ENCODE measurements around the gene MTF2.

The MTF2 gene

GRCh38 chr1:93095804-93096585 is 16.9 kb downstream of the MTF2 start:
- DNase-seq (ENCODE audit: low spot score), result no peak
- ChIA-PET POLR2A (ENCODE audit: low non-redundant PET) (no interaction called here), CTCF (interaction anchor here (0.6 kb wide), 1 partner anchor 118 kb away, joined by 4 read pairs; no protein-coding TSS in a partner anchor)
- TF ChIP-seq, protein P1, sequence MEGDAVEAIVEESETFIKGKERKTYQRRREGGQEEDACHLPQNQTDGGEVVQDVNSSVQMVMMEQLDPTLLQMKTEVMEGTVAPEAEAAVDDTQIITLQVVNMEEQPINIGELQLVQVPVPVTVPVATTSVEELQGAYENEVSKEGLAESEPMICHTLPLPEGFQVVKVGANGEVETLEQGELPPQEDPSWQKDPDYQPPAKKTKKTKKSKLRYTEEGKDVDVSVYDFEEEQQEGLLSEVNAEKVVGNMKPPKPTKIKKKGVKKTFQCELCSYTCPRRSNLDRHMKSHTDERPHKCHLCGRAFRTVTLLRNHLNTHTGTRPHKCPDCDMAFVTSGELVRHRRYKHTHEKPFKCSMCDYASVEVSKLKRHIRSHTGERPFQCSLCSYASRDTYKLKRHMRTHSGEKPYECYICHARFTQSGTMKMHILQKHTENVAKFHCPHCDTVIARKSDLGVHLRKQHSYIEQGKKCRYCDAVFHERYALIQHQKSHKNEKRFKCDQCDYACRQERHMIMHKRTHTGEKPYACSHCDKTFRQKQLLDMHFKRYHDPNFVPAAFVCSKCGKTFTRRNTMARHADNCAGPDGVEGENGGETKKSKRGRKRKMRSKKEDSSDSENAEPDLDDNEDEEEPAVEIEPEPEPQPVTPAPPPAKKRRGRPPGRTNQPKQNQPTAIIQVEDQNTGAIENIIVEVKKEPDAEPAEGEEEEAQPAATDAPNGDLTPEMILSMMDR (conservative IDR thresholded peaks at IDR 0.05; ENCODE audit: low read depth), result no peak
- no peak overlapping the region for H3K27ac ChIP-seq

DNA sequence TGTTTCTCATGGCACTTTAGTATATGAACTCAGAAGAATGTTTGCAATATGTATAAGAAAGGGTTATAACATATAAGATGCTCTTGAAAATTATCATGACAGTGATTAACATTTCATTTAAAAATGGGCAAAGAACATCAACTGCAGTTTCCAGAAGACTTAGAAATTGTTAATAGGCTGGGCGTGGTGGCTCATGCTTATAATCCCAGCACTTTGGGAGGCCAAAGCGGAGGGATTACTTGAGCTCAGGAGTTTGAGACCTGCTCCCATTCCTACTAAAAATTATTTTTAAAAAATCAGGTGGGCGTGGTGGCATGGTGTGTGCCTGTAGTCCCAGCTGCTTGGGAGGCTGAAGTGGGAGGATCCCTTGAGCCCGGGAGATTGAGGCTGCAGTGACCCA is 23.1 kb downstream of the MTF2 start:
- DNase-seq (ENCODE audit: low spot score), result no peak
- ChIA-PET POLR2A (ENCODE audit: low non-redundant PET) (no interaction called here), CTCF (no interaction called here)
- TF ChIP-seq, protein P1 (conservative IDR thresholded peaks at IDR 0.05; ENCODE audit: low read depth), result no peak
- H3K27ac ChIP-seq, result no peak overlapping the region

DNA sequence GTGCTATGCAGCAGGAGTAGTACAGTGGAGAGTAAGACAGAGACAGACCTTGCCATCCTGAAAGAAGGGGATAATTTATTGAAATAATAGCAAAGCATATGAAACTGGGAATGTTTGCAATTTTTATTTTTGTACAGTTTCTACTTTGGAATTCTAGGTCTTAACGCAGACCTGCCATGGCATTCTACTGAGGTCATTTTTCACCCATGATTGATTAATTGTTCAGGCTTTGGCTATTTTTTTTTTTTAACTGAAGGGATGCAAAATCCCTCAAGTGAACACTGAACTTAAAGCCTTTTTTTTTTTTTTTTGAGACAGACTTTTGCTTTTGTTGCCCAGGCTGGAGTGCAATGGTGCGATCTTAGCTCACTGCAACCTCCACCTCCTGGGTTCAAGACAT is 27.1 kb downstream of the MTF2 start:
- no peak for DNase-seq (ENCODE audit: low spot score)
- TF ChIP-seq, protein P1 (conservative IDR thresholded peaks at IDR 0.05; ENCODE audit: low read depth), result no peak
- CTCF ChIA-PET, result no interaction called here
- POLR2A ChIA-PET (ENCODE audit: low non-redundant PET), result no interaction called here
- H3K27ac ChIP-seq, result no peak overlapping the region

- no peak overlapping the region for H3K27ac ChIP-seq
- DNase-seq (ENCODE audit: low spot score), result no peak
- CTCF ChIA-PET, result interaction anchor here (0.7 to 1.1 kb wide), 2 partner anchors 31 to 68 kb away, joined by 3 to 4 read pairs; no protein-coding TSS in a partner anchor
- POLR2A ChIA-PET (ENCODE audit: low non-redundant PET), result no interaction called here
- TF ChIP-seq, protein P1 (conservative IDR thresholded peaks at IDR 0.05; ENCODE audit: low read depth), result no peak
Observed at GRCh38 chr1:93107395-93107794, 28.3 kb downstream of the MTF2 start.

- no peak overlapping the region for H3K27ac ChIP-seq
- DNase-seq (ENCODE audit: low spot score), result no peak
- ChIA-PET POLR2A (ENCODE audit: low non-redundant PET) (no interaction called here), CTCF (no interaction called here)
- TF ChIP-seq, protein P1 (conservative IDR thresholded peaks at IDR 0.05; ENCODE audit: low read depth), result no peak
Observed at GRCh38 chr1:93108335-93108734, 29.3 kb downstream of the MTF2 start.

DNA sequence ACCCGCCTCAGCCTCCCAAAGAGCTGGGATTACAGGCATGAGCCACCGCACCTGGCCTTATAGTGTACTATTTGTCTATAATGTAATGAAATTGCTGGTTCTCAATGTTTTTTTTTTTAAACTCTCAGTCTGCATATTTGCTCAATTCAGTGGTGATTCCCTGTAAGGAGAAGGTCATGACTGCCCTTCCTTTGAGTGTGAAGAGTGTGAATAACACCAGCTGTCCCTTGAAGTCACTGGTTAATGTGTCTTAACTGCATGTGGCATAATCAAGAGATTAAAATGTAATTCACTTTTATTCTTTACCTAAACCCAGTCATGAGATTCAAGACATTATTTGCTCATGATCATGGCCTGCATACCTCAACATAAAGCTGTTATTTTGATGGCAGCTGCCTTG is 30.5 kb downstream of the MTF2 start:
- TF ChIP-seq, protein P1 (conservative IDR thresholded peaks at IDR 0.05; ENCODE audit: low read depth), result no peak
- DNase-seq (ENCODE audit: low spot score), result no peak
- no peak overlapping the region for H3K27ac ChIP-seq
- CTCF ChIA-PET, result no interaction called here
- POLR2A ChIA-PET (ENCODE audit: low non-redundant PET), result no interaction called here

Data from RWPE1 (cell line).